Gastroesophageal sphincter (tissue), 4 donors: ENCODE data around the gene NEDD8. TPM values are rescaled to one million over a fixed set of nuclear protein-coding genes. Genes with fewer than 3 reads are reported as not detected.
"Not testable (repeated sequence)": the region's sequence is repeated elsewhere in the genome, so short reads cannot be mapped to it uniquely, and the experiment has no call there.

Experiments used
- ATAC-seq: fragments of 150-250 bp; one replicate; pipeline ENCODE4 v1.9.1; 2016; ENCODE audit warnings: mild to moderate bottlenecking, moderate library complexity
- H3K27ac ChIP-seq, 4 donors: fragments of 200-600 bp; sonication (generic) in 3 of 4; 1 replicate in 3 of 4; 2 replicates in 1 of 4; pipeline ENCODE4 v1.5.1; 2016 to 2019
- H3K27me3 ChIP-seq: fragments of 200-600 bp; sonication (generic); one replicate; pipeline ENCODE4 v1.5.1; 2019
- H3K36me3 ChIP-seq, 2 donors: fragments of 200-600 bp; sonication (generic); one replicate each; pipeline ENCODE4 v1.5.1; 2019; ENCODE audit warnings: control low read depth in 1 of 2
- H3K4me1 ChIP-seq, 3 donors: fragments of 200-600 bp; sonication (generic); 1 replicate in 2 of 3; 2 replicates in 1 of 3; pipeline ENCODE4 v1.5.1; 2016 to 2019; ENCODE audit warnings: control low read depth in 2 of 3
- H3K4me3 ChIP-seq, 2 donors: fragments of 200-600 bp; sonication (generic); one replicate each; pipeline ENCODE4 v1.5.1; 2019; ENCODE audit warnings: mild to moderate bottlenecking in 1 of 2, moderate library complexity in 1 of 2
- H3K9me3 ChIP-seq, 3 donors: fragments of 200-600 bp; sonication (generic); one replicate each; pipeline ENCODE4 v1.5.1; 2017 to 2019; ENCODE audit warnings: control low read depth in 2 of 3
- EP300 ChIP-seq: sonication (generic); formaldehyde crosslinking; IDR thresholded peaks from one replicate; pipeline ENCODE4 v1.6.1; 2017; ENCODE audit warnings: antibody characterized with exemption, mild to moderate bottlenecking
- POLR2A ChIP-seq, 2 donors: fragments of 450-650 bp; IDR thresholded peaks; one replicate each; pipeline ENCODE4 v1.6.1; 2017; ENCODE audit warnings: antibody characterized with exemption in 2 of 2, mild to moderate bottlenecking in 2 of 2, moderate library complexity in 1 of 2
- POLR2AphosphoS5 ChIP-seq: sonication (generic); formaldehyde crosslinking; IDR thresholded peaks from one replicate; pipeline ENCODE4 v1.6.1; 2017; ENCODE audit warnings: antibody characterized with exemption
- WGBS, 2 donors: methylation state at CpG; one replicate each; pipeline ENCODE4 v1.1.5; 2018; ENCODE audit warnings: low coverage in 1 of 2; 5-methylcytosine and 5-hydroxymethylcytosine counted together
- total RNA-seq, 4 donors: library from RNA; depleted of rRNA; stranded (reverse); fragments of >200 nt; gene quantifications; one replicate each; pipeline ENCODE4 v1.1.0, GENCODE V29; 2016
- TF ChIP-seq, protein P1 (sequence below), 4 experiments: fragments of 200-600 bp in 2 of 4; fragments of 450-650 bp in 2 of 4; sonication (generic) in 1 of 4; IDR thresholded peaks; one replicate each; pipeline ENCODE4 v1.5.1; 2017 to 2019; ENCODE audit warnings: antibody characterized with exemption in 4 of 4, mild to moderate bottlenecking in 2 of 4, moderate library complexity in 2 of 4

The NEDD8 gene
- total RNA-seq, 4 donors from 2014 or later, result 136 to 193 (median 168) TPM

DNA sequence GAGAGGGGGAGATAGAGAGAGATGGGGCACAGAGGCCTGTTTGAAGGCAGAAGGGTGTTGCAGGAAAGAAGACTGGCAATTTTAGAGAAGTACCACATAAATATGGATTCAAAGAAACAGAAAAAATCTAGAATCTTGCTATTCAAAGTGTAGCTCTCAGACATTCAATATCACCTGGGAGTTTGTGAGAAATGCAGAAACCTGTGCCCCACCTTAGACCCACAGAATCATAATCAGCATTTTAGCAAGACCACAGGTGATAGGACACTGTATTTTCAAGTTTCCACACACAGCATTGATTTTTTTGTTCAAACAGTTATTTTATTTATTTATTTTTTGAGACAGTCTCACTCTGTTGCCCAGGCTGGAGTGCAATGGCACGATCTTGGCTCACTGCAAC lies 3.3 kb downstream of the NEDD8 start:
- 41 to 57% methylated on average over 1 of the region's 1 CpG for WGBS, 2 donors
- H3K4me3 ChIP-seq, result no peak overlapping the region
- TF ChIP-seq EP300 (no peak), POLR2A (IDR thresholded peaks at IDR 0.05) (no peak)
- no peak for ATAC-seq
- peaks cover 0 to 26% of the 10 kb centered on the region in 2 donors for H3K36me3 ChIP-seq
- no peak overlapping the region for H3K27ac ChIP-seq
- H3K27me3 ChIP-seq, result no peaks in the 10 kb centered on the region
- H3K9me3 ChIP-seq, result no peaks in the 10 kb centered on the region
- peaks cover 4 to 34% (median 18%) of the 10 kb centered on the region in 3 donors for H3K4me1 ChIP-seq

DNA sequence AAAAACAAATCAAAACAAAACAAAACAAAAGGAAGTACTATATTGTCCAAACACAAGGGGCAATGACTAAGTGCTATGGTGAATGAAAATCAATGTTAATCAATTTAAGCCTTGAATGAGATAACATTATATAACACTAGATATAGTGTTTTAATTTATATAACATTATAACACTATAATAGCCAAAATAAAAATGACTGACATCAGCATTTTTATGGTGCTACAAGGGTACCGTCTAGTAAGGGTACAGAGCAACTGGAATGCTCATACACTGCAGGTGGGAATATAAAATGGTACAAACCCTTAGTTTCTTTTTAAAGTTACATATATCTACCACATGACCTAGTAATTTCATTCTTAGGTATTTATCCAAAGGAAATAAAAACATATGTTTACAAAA lies 5.7 kb downstream of the NEDD8 start:
- Histone ChIP-seq H3K27ac (no peak overlapping the region), H3K9me3 (no peaks in the 10 kb centered on the region), H3K27me3 (no peaks in the 10 kb centered on the region), H3K4me3 (no peak overlapping the region), H3K36me3 (peaks cover 0 to 26% of the 10 kb centered on the region in 2 donors), H3K4me1 (peaks cover 0 to 19% (median 9%) of the 10 kb centered on the region in 3 donors)
- no peak for TF ChIP-seq POLR2A (IDR thresholded peaks at IDR 0.05)
- WGBS, 2 donors, result 40 to 81% methylated on average over 1 of the region's 1 CpG
- ATAC-seq, result no peak

DNA sequence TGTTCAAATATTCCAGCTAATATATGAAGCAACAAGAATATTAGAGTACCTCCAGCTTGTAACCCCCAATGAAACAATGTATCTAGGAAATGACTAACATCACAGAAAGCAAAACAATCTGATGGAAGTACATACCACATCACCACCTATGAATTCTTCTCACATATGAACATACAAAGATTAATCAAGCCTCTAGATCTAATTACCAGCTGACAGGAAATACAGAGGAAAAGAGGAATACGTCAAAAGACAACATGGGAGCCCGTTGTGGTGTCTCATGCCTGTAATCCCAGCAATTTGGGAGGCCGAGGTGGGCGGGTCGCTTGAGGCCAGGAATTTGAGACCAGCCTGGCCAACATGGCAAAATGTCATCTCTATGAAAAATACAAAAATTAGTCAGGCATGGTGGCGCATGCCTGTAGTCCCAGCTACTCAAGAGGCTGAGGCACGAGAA lies 7.5 kb downstream of the NEDD8 start:
- no peak overlapping the region for H3K4me3 ChIP-seq
- TF ChIP-seq POLR2A (IDR thresholded peaks at IDR 0.05), result no peak
- TF ChIP-seq, protein P1, sequence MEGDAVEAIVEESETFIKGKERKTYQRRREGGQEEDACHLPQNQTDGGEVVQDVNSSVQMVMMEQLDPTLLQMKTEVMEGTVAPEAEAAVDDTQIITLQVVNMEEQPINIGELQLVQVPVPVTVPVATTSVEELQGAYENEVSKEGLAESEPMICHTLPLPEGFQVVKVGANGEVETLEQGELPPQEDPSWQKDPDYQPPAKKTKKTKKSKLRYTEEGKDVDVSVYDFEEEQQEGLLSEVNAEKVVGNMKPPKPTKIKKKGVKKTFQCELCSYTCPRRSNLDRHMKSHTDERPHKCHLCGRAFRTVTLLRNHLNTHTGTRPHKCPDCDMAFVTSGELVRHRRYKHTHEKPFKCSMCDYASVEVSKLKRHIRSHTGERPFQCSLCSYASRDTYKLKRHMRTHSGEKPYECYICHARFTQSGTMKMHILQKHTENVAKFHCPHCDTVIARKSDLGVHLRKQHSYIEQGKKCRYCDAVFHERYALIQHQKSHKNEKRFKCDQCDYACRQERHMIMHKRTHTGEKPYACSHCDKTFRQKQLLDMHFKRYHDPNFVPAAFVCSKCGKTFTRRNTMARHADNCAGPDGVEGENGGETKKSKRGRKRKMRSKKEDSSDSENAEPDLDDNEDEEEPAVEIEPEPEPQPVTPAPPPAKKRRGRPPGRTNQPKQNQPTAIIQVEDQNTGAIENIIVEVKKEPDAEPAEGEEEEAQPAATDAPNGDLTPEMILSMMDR (IDR thresholded peaks at IDR 0.05), result no peak
- no peak for TF ChIP-seq POLR2AphosphoS5
- no peak for TF ChIP-seq EP300
- 77 to 85% methylated on average over 5 to 6 of the region's 7 CpGs for WGBS, 2 donors
- no peaks in the 10 kb centered on the region for H3K9me3 ChIP-seq
- peak overlapping the region in 1 of 4 donors; percentile 6 for H3K27ac ChIP-seq
- H3K27me3 ChIP-seq, result no peaks in the 10 kb centered on the region
- H3K4me1 ChIP-seq, result peaks cover 0 to 9% (median 0%) of the 10 kb centered on the region in 3 donors
- peaks cover 0 to 26% of the 10 kb centered on the region in 2 donors for H3K36me3 ChIP-seq
- no peak for ATAC-seq

DNA sequence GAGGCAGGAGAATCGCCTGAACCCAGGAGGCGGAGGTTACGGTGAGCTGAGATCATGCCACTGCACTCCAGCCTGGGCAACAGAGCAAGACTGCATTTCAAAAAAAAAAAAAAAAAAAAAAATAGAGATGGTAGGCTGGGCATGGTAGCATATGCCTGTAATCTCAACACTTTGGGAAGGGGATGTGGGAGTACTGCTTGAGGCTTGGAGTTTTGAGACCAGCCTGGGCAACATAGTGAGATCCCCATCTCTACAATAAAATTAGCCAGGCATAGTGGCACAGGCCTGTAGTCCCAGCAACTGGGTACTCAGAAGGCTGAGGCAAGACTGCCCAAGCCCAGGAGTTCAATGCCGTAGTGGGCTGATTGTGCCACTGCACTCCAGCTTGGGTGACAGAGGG lies 9.2 kb downstream of the NEDD8 start:
- 80 to 100% methylated on average over 1 to 3 of the region's 4 CpGs for WGBS, 2 donors

DNA sequence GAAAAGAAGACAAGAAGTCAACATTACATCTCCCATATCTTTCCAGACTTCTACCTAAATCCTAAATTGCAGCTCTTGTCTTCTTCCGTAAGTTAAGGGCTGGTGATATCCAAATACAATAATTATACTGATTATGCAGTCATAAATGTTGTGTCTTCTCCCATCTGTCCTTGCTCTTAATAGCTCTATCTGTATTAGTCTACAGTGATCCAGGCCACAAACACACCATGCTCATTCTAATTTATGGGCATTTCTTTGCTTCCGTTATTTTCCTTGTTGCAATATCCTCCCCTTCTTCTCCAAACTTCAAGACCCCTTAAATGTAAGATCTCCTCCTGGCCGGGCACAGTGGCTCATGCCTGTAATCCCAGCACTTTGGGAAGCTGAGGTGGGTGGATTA lies 12.6 kb downstream of the NEDD8 start:
- ATAC-seq, result no peak
- Histone ChIP-seq H3K27ac (no peak overlapping the region), H3K36me3 (peaks cover 0 to 11% of the 10 kb centered on the region in 2 donors), H3K4me1 (peaks cover 0 to 19% (median 8%) of the 10 kb centered on the region in 3 donors), H3K9me3 (no peaks in the 10 kb centered on the region), H3K27me3 (no peaks in the 10 kb centered on the region), H3K4me3 (no peak overlapping the region)
- 0 to 54% methylated on average over 1 to 3 of the region's 3 CpGs for WGBS, 2 donors
- no peak for TF ChIP-seq POLR2AphosphoS5
- TF ChIP-seq, protein P1 (IDR thresholded peaks at IDR 0.05), result no peak
- no peak for TF ChIP-seq EP300
- TF ChIP-seq POLR2A (IDR thresholded peaks at IDR 0.05), result no peak

More for the DNA sequence above, 9.2 kb downstream of the NEDD8 start:
- H3K27me3 ChIP-seq, H3K27ac ChIP-seq, ATAC-seq, H3K4me1 ChIP-seq, H3K9me3 ChIP-seq, H3K4me3 ChIP-seq: not testable (repeated sequence)
- H3K36me3 ChIP-seq, result peaks cover 0 to 18% of the 10 kb centered on the region in 2 donors

DNA sequence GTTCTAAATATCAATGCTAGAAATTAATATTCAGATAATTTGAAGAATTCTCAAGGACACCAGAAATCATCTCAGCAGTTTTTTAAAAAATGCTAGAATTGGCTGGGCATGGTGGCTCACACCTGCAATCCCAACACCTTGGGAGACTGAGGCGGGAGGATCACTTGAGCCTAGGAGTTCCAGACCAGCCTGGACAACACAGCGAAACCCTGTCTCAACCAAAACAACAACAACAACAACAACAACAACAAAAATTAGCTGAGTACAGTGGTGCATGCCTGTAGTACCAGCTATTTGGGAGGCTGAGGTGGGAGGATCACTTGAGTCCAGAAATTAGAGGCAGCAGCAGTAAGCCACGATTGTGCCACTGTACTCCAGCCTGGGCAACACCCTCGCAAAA lies 13.1 kb downstream of the NEDD8 start:
- Histone ChIP-seq H3K4me1 (peaks cover 0 to 24% (median 8%) of the 10 kb centered on the region in 3 donors), H3K36me3 (peaks cover 0 to 11% of the 10 kb centered on the region in 2 donors), H3K4me3 (no peak overlapping the region), H3K27me3 (no peaks in the 10 kb centered on the region), H3K27ac (no peak overlapping the region), H3K9me3 (no peaks in the 10 kb centered on the region)
- WGBS, 2 donors, result 73 to 100% methylated on average over 2 to 3 of the region's 4 CpGs
- TF ChIP-seq, protein P1 (IDR thresholded peaks at IDR 0.05), result no peak
- no peak for TF ChIP-seq POLR2A (IDR thresholded peaks at IDR 0.05)
- no peak for TF ChIP-seq POLR2AphosphoS5
- TF ChIP-seq EP300, result no peak
- ATAC-seq, result no peak

DNA sequence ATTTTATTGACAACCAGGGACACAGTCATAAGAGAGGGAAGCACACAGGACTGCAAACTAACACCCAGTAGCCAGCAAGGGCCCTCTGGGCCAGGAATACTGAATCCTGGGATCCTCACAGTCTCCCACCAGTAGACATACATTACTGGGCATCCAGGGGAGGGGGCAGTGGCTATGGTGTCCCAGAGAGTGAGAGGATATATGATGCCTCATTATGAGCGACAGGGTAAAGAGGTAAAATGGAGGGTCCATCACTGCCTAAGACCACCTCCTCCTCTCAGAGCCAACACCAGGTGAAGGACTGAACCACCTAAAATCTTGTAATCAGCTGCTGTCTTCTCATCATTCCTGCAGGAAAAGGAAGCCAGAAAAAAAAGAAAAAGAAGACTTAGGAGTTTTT lies 15.3 kb downstream of the NEDD8 start:
- H3K27ac ChIP-seq, result peak overlapping the region in 2 of 4 donors; percentile 92 to 97
- not testable (repeated sequence) for ATAC-seq

More for the DNA sequence above, 15.3 kb downstream of the NEDD8 start:
- Histone ChIP-seq H3K36me3 (peaks cover 0 to 11% of the 10 kb centered on the region in 2 donors), H3K4me1 (peaks cover 0 to 40% (median 13%) of the 10 kb centered on the region in 3 donors)
- WGBS, 2 donors, result 88% methylated on average over 1 of the region's 1 CpG; no CpG with 5 or more reads in 1 of the 2 donors
- not testable (repeated sequence) for H3K4me3 ChIP-seq, H3K27me3 ChIP-seq, H3K9me3 ChIP-seq
